Uterus (tissue), 4 donors: Measurements from ENCODE around the gene RARRES2. TPM values are rescaled to one million over a fixed set of nuclear protein-coding genes. Genes with fewer than 3 reads are reported as not detected.
A peak's percentile ranks its signal among the peaks of the same experiment; 100 is the strongest.

ENCODE experiments used
- DNase-seq, 2 donors: peaks; one replicate each; pipeline ENCODE4 v3.0.0-alpha.2; 2019 to 2020
- H3K27ac ChIP-seq, 2 donors: fragments of 200-600 bp; sonication (generic); 1 replicate in 1 of 2; 2 replicates in 1 of 2; pipeline ENCODE4 v1.5.1; 2016 to 2018
- H3K27me3 ChIP-seq, 2 donors: fragments of 200-600 bp; sonication (generic); one replicate each; pipeline ENCODE4 v1.5.1; 2018 to 2019; ENCODE audit warnings: control low read depth in 1 of 2
- H3K36me3 ChIP-seq, 2 donors: fragments of 200-600 bp; sonication (generic); one replicate each; pipeline ENCODE4 v1.5.1; 2019; ENCODE audit warnings: control low read depth in 1 of 2
- H3K4me1 ChIP-seq, 2 donors: fragments of 200-600 bp; sonication (generic); one replicate each; pipeline ENCODE4 v1.5.1; 2018 to 2019; ENCODE audit warnings: control low read depth in 1 of 2
- H3K4me3 ChIP-seq, 2 donors: fragments of 200-600 bp; sonication (generic); 1 replicate in 1 of 2; 2 replicates in 1 of 2; pipeline ENCODE4 v1.5.1; 2018 to 2019; ENCODE audit warnings: mild to moderate bottlenecking in 1 of 2
- H3K9me3 ChIP-seq, 2 donors: fragments of 200-600 bp; sonication (generic); one replicate each; pipeline ENCODE4 v1.5.1; 2019; ENCODE audit warnings: control low read depth in 1 of 2
- CTCF ChIP-seq, 4 experiments: fragments of 200-600 bp in 2 of 4; fragments of 450-650 bp in 2 of 4; sonication (generic) in 2 of 4; IDR thresholded peaks; one replicate each; pipeline ENCODE4 v1.5.1; 2016 to 2019; ENCODE audit warnings: antibody characterized with exemption in 4 of 4, mild to moderate bottlenecking in 2 of 4, moderate library complexity in 1 of 4
- POLR2A ChIP-seq, 2 donors: fragments of 450-650 bp; IDR thresholded peaks; one replicate each; pipeline ENCODE4 v1.6.1; 2016; ENCODE audit warnings: antibody characterized with exemption in 2 of 2, mild to moderate bottlenecking in 1 of 2, moderate library complexity in 1 of 2
- intact Hi-C: fragments of 100-400 bp; cut with DNase I; formaldehyde crosslinking; loops from one replicate; pipeline ENCODE4 v1.15.1; 2023; ENCODE audit warnings: low total_unique reads
- total RNA-seq, 4 donors: library from RNA; depleted of rRNA in 3 of 4; stranded (reverse); fragments of >200 nt in 3 of 4; gene quantifications; one replicate each; pipeline versions ENCODE4 v1.1.0 to v1.2.4, GENCODE V29; 2014 to 2023
- donor health status: DM: yes; HTN: yes; CAD: no.

The RARRES2 gene
- total RNA-seq, 4 donors from 2014 or later = 128 to 536 (median 236) TPM

DNA sequence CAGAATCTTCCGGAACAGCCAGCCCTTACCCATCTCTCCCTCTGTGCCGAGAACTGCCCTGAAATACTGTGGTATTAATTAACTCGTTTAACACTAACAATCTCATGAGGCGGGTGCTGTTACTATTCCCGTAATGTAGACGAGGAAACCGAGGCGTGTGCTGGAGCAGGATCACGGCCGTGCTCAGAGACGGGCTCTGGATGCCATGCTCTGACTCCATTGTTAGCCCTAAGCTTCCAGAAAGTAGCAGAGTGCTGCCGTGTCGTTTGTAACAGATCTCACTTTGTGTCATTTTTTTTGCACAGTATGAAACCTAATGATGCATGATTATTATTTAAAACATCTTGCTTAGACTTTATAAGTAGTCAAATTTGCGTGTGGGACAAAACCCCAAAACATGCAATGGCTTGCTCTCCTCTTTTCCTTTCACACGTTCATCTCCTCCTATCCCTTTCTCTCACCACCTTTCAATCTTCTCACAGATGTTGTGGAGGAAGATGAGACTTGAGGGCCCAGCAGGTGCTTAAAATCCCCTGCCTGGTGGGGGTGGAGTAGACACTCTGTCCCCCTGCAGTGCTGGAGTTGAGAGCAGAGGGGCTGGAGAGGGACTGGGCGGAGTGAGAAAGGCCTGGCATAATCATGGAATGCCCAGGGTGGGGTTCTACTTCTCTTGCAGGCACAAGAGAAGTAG lies 17.6 kb downstream of the RARRES2 start:
- DNase-seq = no peak
- no peaks in the 10 kb centered on the region for H3K27me3 ChIP-seq
- H3K4me3 ChIP-seq = peak overlapping the region; percentile 50 to 72
- no peaks in the 10 kb centered on the region for H3K4me1 ChIP-seq
- H3K36me3 ChIP-seq = no peaks in the 10 kb centered on the region
- H3K27ac ChIP-seq = peak overlapping the region; percentile 86 to 92
- no peaks in the 10 kb centered on the region for H3K9me3 ChIP-seq
- TF ChIP-seq CTCF (IDR thresholded peaks at IDR 0.05) = no peak
- no peak for TF ChIP-seq POLR2A (IDR thresholded peaks at IDR 0.05)
- intact Hi-C loops = no loop called here

GRCh38 chr7:150322833-150323681 lies 18.4 kb downstream of the RARRES2 start, which contains the start of the genes ACTR3C and LRRC61:
Gene ACTR3C, minus strand, starts transcription at chr7:150323545. Its CDS starts 28,249 bp downstream, at chr7:150295296.
Gene LRRC61, plus strand, starts transcription at chr7:150323355. Its CDS starts 13,507 bp downstream, at chr7:150336862.
- Histone ChIP-seq H3K27me3 (no peaks in the 10 kb centered on the region), H3K36me3 (no peaks in the 10 kb centered on the region), H3K9me3 (no peaks in the 10 kb centered on the region), H3K4me3 (peak within 1 kb of the TSS; percentile 50 to 72), H3K4me1 (no peaks in the 10 kb centered on the region), H3K27ac (peak within 1 kb of the TSS; percentile 86 to 92)
- peak; percentile 44 to 48 for DNase-seq
- TF ChIP-seq CTCF (IDR thresholded peaks at IDR 0.05) (no peak), POLR2A (IDR thresholded peaks at IDR 0.05) (peak in 1 of 2 donors; percentile 35)
- intact Hi-C loops = no loop called here

GRCh38 chr7:150322114-150322832 lies 19.2 kb downstream of the RARRES2 start:
- peak overlapping the region; percentile 86 to 92 for H3K27ac ChIP-seq
- H3K4me3 ChIP-seq = peak overlapping the region; percentile 50 to 72
- DNase-seq = no peak
- intact Hi-C loops = no loop called here
- no peak for TF ChIP-seq POLR2A (IDR thresholded peaks at IDR 0.05)
- TF ChIP-seq CTCF (IDR thresholded peaks at IDR 0.05) = no peak
- no peaks in the 10 kb centered on the region for H3K9me3 ChIP-seq
- H3K27me3 ChIP-seq = no peaks in the 10 kb centered on the region
- H3K4me1 ChIP-seq = no peaks in the 10 kb centered on the region
- no peaks in the 10 kb centered on the region for H3K36me3 ChIP-seq

GRCh38 chr7:150321788-150322113 lies 19.7 kb downstream of the RARRES2 start:
- no peak for DNase-seq
- no peak overlapping the region for H3K27ac ChIP-seq
- no peaks in the 10 kb centered on the region for H3K27me3 ChIP-seq
- no peaks in the 10 kb centered on the region for H3K4me1 ChIP-seq
- no peak for TF ChIP-seq CTCF (IDR thresholded peaks at IDR 0.05)
- TF ChIP-seq POLR2A (IDR thresholded peaks at IDR 0.05) = no peak
- no peak overlapping the region for H3K4me3 ChIP-seq
- intact Hi-C loops = no loop called here
- no peaks in the 10 kb centered on the region for H3K36me3 ChIP-seq
- H3K9me3 ChIP-seq = no peaks in the 10 kb centered on the region
